H9 (cell line): ENCODE data around the gene PLS3. TPM values are rescaled to one million over a fixed set of nuclear protein-coding genes. Genes with fewer than 3 reads are reported as not detected.

ENCODE experiments used
- DNase-seq: peaks from one replicate; pipeline ENCODE4 v3.0.0-alpha.2; 2017
- H2AFZ ChIP-seq: one replicate; pipeline ENCODE4 v1.6.1; 2013; ENCODE audit warnings: mild to moderate bottlenecking, low read length, control low read depth, moderate library complexity
- H2AK5ac ChIP-seq: 2 replicates; pipeline ENCODE4 v1.6.1; 2013; ENCODE audit warnings: low read length, control low read depth, mixed read lengths; ENCODE audit not compliant: insufficient read length
- H2BK120ac ChIP-seq: one replicate; pipeline ENCODE4 v1.6.1; 2013; ENCODE audit warnings: low read depth, mild to moderate bottlenecking, low read length, control low read depth, inconsistent platforms; ENCODE audit not compliant: poor library complexity, severe bottlenecking
- H2BK12ac ChIP-seq: 2 replicates; pipeline ENCODE4 v1.6.1; 2013; ENCODE audit warnings: low read length, control low read depth, mixed read lengths, low read depth; ENCODE audit not compliant: insufficient read length
- H2BK15ac ChIP-seq: 2 replicates; pipeline ENCODE4 v1.6.1; 2013; ENCODE audit warnings: low read depth, low read length, control low read depth
- H2BK20ac ChIP-seq: one replicate; pipeline ENCODE4 v1.6.1; 2013; ENCODE audit warnings: low read depth, mild to moderate bottlenecking, low read length, control low read depth, inconsistent platforms; ENCODE audit not compliant: poor library complexity, severe bottlenecking
- H2BK5ac ChIP-seq: 2 replicates; pipeline ENCODE4 v1.6.1; 2013; ENCODE audit warnings: low read length, control low read depth, mixed read lengths; ENCODE audit not compliant: insufficient read length
- H3K14ac ChIP-seq: 2 replicates; pipeline ENCODE4 v1.6.1; 2013; ENCODE audit warnings: low read length, control low read depth; ENCODE audit not compliant: insufficient read depth
- H3K18ac ChIP-seq: 2 replicates; pipeline ENCODE4 v1.6.1; 2013; ENCODE audit warnings: low read depth, mild to moderate bottlenecking, mixed read lengths, low read length, control low read depth; ENCODE audit not compliant: insufficient read length
- H3K23ac ChIP-seq: 2 replicates; pipeline ENCODE4 v1.6.1; 2013; ENCODE audit warnings: low read length, control low read depth, mixed read lengths, low read depth; ENCODE audit not compliant: insufficient read length
- H3K23me2 ChIP-seq: 2 replicates; pipeline ENCODE4 v1.6.1; 2013; ENCODE audit warnings: low read depth, mild to moderate bottlenecking, mixed read lengths, low read length, control low read depth; ENCODE audit not compliant: insufficient read length, poor library complexity, severe bottlenecking
- H3K27ac ChIP-seq: 2 replicates; pipeline ENCODE4 v1.5.1; 2013; ENCODE audit warnings: low read length, control low read depth, mixed read lengths, low read depth; ENCODE audit not compliant: insufficient read length
- H3K27me3 ChIP-seq: 2 replicates; pipeline ENCODE4 v1.6.1; 2013; ENCODE audit warnings: low read length, control low read depth, inconsistent platforms; ENCODE audit not compliant: insufficient read depth
- H3K4ac ChIP-seq: 2 replicates; pipeline ENCODE4 v1.6.1; 2013; ENCODE audit warnings: low read depth, mild to moderate bottlenecking, control low read depth, inconsistent platforms, low read length, moderate library complexity
- H3K4me1 ChIP-seq: 2 replicates; pipeline ENCODE4 v1.6.1; 2013; ENCODE audit warnings: low read length, control low read depth, inconsistent platforms; ENCODE audit not compliant: insufficient read depth
- H3K4me2 ChIP-seq: 2 replicates; pipeline ENCODE4 v1.6.1; 2013; ENCODE audit warnings: low read length, control low read depth, mixed read lengths; ENCODE audit not compliant: insufficient read length, insufficient read depth
- H3K56ac ChIP-seq: 2 replicates; pipeline ENCODE4 v1.6.1; 2013; ENCODE audit warnings: low read depth, mild to moderate bottlenecking, mixed read lengths, low read length, control low read depth; ENCODE audit not compliant: insufficient read length
- H3K79me1 ChIP-seq: 2 replicates; pipeline ENCODE4 v1.6.1; 2013; ENCODE audit warnings: low read depth, mild to moderate bottlenecking, moderate library complexity, low read length, control low read depth, inconsistent platforms; ENCODE audit not compliant: insufficient read depth, poor library complexity, severe bottlenecking
- H3K79me2 ChIP-seq: 2 replicates; pipeline ENCODE4 v1.6.1; 2013; ENCODE audit warnings: low read length, control low read depth, inconsistent platforms; ENCODE audit not compliant: insufficient read depth
- H3K9ac ChIP-seq: 2 replicates; pipeline ENCODE4 v1.6.1; 2013; ENCODE audit warnings: low read length, control low read depth, mixed read lengths; ENCODE audit not compliant: insufficient read length; ENCODE audit errors: extremely low read depth
- H3K9me3 ChIP-seq: one replicate; pipeline ENCODE4 v1.6.1; 2013; ENCODE audit warnings: low read depth, low read length, inconsistent platforms; ENCODE audit not compliant: control insufficient read depth
- H3T11ph ChIP-seq: one replicate; pipeline ENCODE4 v1.6.1; 2013; ENCODE audit warnings: mild to moderate bottlenecking, low read length, control low read depth, inconsistent platforms
- H4K20me1 ChIP-seq: one replicate; pipeline ENCODE4 v1.6.1; 2013; ENCODE audit not compliant: control insufficient read depth, insufficient read length, insufficient read depth
- H4K5ac ChIP-seq: 2 replicates; pipeline ENCODE4 v1.6.1; 2013; ENCODE audit warnings: low read depth, mild to moderate bottlenecking, mixed read lengths, low read length, control low read depth; ENCODE audit not compliant: insufficient read length
- H4K8ac ChIP-seq: replicated peaks from 2 replicates; pipeline ENCODE4 v1.6.1; 2013; ENCODE audit warnings: low read length, control low read depth, mixed read lengths, low read depth; ENCODE audit not compliant: insufficient read length
- H4K91ac ChIP-seq: 2 replicates; pipeline ENCODE4 v1.6.1; 2013; ENCODE audit warnings: low read depth, mild to moderate bottlenecking, moderate library complexity, mixed read lengths, low read length, control low read depth; ENCODE audit not compliant: insufficient read length
- H3K27ac Mint-ChIP-seq, 3 experiments: 2 replicates in 2 of 3; 3 replicates in 1 of 3; pipeline ENCODE4 v1.8.0; 2020 to 2021; ENCODE audit warnings: mixed read lengths in 3 of 3, mild to moderate bottlenecking in 1 of 3, moderate library complexity in 1 of 3
- H3K27me3 Mint-ChIP-seq: 2 replicates; pipeline ENCODE4 v1.8.0; 2021; ENCODE audit warnings: low read depth, mild to moderate bottlenecking, moderate library complexity, mixed read lengths
- H3K36me3 Mint-ChIP-seq, 3 experiments: 2 replicates in 2 of 3; 3 replicates in 1 of 3; pipeline ENCODE4 v1.8.0; 2020 to 2021; ENCODE audit warnings: low read depth in 3 of 3, mixed read lengths in 3 of 3; ENCODE audit not compliant: insufficient read depth in 1 of 3
- H3K4me1 Mint-ChIP-seq, 2 experiments: 2 replicates each; pipeline ENCODE4 v1.8.0; 2020; ENCODE audit warnings: mixed read lengths in 2 of 2
- H3K4me3 Mint-ChIP-seq, 2 experiments: 2 replicates in 1 of 2; 3 replicates in 1 of 2; pipeline ENCODE4 v1.8.0; 2020 to 2021; ENCODE audit warnings: mild to moderate bottlenecking in 2 of 2, mixed read lengths in 2 of 2, moderate library complexity in 1 of 2
- H3K9me3 Mint-ChIP-seq, 2 experiments: 2 replicates in 1 of 2; 3 replicates in 1 of 2; pipeline ENCODE4 v1.8.0; 2020; ENCODE audit warnings: mild to moderate bottlenecking in 2 of 2, mixed read lengths in 2 of 2, moderate library complexity in 1 of 2
- CTCF ChIP-seq: fragments of 200-600 bp; sonication (generic); conservative IDR thresholded peaks from 3 replicates; pipeline ENCODE4 v1.8.0; 2021; ENCODE audit warnings: antibody characterized with exemption, mild to moderate bottlenecking
- WGBS: extraction: QIAGEN DNeasy Blood & Tissue Kit; methylation state at CpG from one replicate; pipeline ENCODE4 v1.1.7; 2013; ENCODE audit warnings: missing lambda C conversion rate, low lambda C conversion rate, mixed read lengths; ENCODE audit not compliant: insufficient read length; ENCODE audit errors: extremely low coverage; 5-methylcytosine and 5-hydroxymethylcytosine counted together
- total RNA-seq: library from RNA; stranded (reverse); gene quantifications from 2 replicates; pipeline ENCODE4 v1.2.1, GENCODE V29; 2021

Gene PLS3
- total RNA-seq, 1 experiment from 2014 or later: 315 TPM

GRCh38 chrX:115547448-115547847, 13.5 kb upstream of the PLS3 start:
- H3K4me1 Mint-ChIP-seq: peaks cover 30 to 35% of the 10 kb centered on the region in 2 experiments
- H3K4me3 Mint-ChIP-seq: no peak overlapping the region
- H3K4me2 ChIP-seq: no peak overlapping the region
- no peaks in the 10 kb centered on the region for H3K79me1 ChIP-seq
- H4K8ac ChIP-seq: no peak overlapping the region
- H2BK12ac ChIP-seq: no peak overlapping the region
- no peak overlapping the region for H3K23ac ChIP-seq
- H2BK120ac ChIP-seq: no peak overlapping the region
- H3K4ac ChIP-seq: no peak overlapping the region
- no peaks in the 10 kb centered on the region for H3K23me2 ChIP-seq
- H4K91ac ChIP-seq: no peak overlapping the region
- H4K5ac ChIP-seq: no peak overlapping the region
- no peak overlapping the region for H2AK5ac ChIP-seq
- no peaks in the 10 kb centered on the region for H3K27me3 ChIP-seq
- H3K9ac ChIP-seq: no peak overlapping the region
- no peak overlapping the region for H3K56ac ChIP-seq
- H3K14ac ChIP-seq: no peak overlapping the region
- peak; percentile 44 for DNase-seq
- no peak overlapping the region for H3T11ph ChIP-seq
- no peak overlapping the region for H2BK20ac ChIP-seq
- no peak overlapping the region for H2AFZ ChIP-seq
- no CpG with 5 or more reads among the region's 2 CpGs for WGBS
- TF ChIP-seq CTCF: peak; percentile 66
- no peak overlapping the region for H3K18ac ChIP-seq
- H3K27me3 Mint-ChIP-seq: no peaks in the 10 kb centered on the region
- no peak overlapping the region for H2BK15ac ChIP-seq
- H3K4me1 ChIP-seq: no peaks in the 10 kb centered on the region
- H3K36me3 Mint-ChIP-seq: peaks cover 0 to 5% (median 0%) of the 10 kb centered on the region in 3 experiments; a peak in 3 of 7 replicates
- H4K20me1 ChIP-seq: no peaks in the 10 kb centered on the region
- no peaks in the 10 kb centered on the region for H3K79me2 ChIP-seq
- H3K9me3 ChIP-seq: no peaks in the 10 kb centered on the region
- H3K27ac ChIP-seq: no peak overlapping the region
- H2BK5ac ChIP-seq: no peak overlapping the region
- no peaks in the 10 kb centered on the region for H3K9me3 Mint-ChIP-seq
- peak overlapping the region in 1 of 3 experiments; percentile 90; a peak in 1 of 7 replicates for H3K27ac Mint-ChIP-seq
